Peyer's patch (tissue), 4 donors: ENCODE measurements around the gene GLMP.

Source experiments
- CTCF ChIP-seq, 6 experiments: fragments of 450-650 bp in 4 of 6; fragments of 200-600 bp in 2 of 6; sonication (generic) in 1 of 6; IDR thresholded peaks; one replicate each; pipeline ENCODE4 v1.5.1; 2017 to 2019; ENCODE audit warnings: antibody characterized with exemption in 6 of 6, mild to moderate bottlenecking in 3 of 6, moderate library complexity in 1 of 6
- POLR2A ChIP-seq, 2 donors: fragments of 450-650 bp; IDR thresholded peaks; one replicate each; pipeline ENCODE4 v1.5.1; 2017; ENCODE audit warnings: antibody characterized with exemption in 2 of 2, mild to moderate bottlenecking in 2 of 2, moderate library complexity in 2 of 2

GRCh38 chr1:156281693-156282478 is 13.6 kb downstream of the GLMP start:
- peak in 1 of 6 experiments; percentile 5 for TF ChIP-seq CTCF (IDR thresholded peaks at IDR 0.05)
- no peak for TF ChIP-seq POLR2A (IDR thresholded peaks at IDR 0.05)
